GM23338 (cell line): ENCODE data around the gene GMEB2. TPM values are rescaled to one million over a fixed set of nuclear protein-coding genes. Genes with fewer than 3 reads are reported as not detected.

Source experiments
- ATAC-seq: fragments of 200-7000 bp; cut with Tn5 transposase; 3 replicates; pipeline ENCODE4 v1.9.1; 2020
- DNase-seq: peaks from one replicate; pipeline ENCODE4 v3.0.0-alpha.2; 2015; ENCODE audit warnings: low spot score
- H2AFZ ChIP-seq: fragments of 200-600 bp; sonication (generic); 2 replicates; pipeline ENCODE4 v1.8.0; 2016; ENCODE audit warnings: antibody characterized with exemption, mild to moderate bottlenecking, moderate library complexity
- H3F3A ChIP-seq: fragments of 200-600 bp; sonication (generic); replicated peaks from 2 replicates; pipeline ENCODE4 v1.8.0; 2017; ENCODE audit warnings: antibody characterized with exemption, mixed run types, low read depth
- H3K27ac ChIP-seq: fragments of 200-600 bp; sonication (generic); 2 replicates; pipeline ENCODE4 v1.6.1; 2016; ENCODE audit warnings: low read depth
- H3K27me3 ChIP-seq: fragments of 200-600 bp; sonication (generic); 2 replicates; pipeline ENCODE4 v1.8.0; 2016; ENCODE audit warnings: mild to moderate bottlenecking, mixed run types, moderate library complexity; ENCODE audit not compliant: insufficient read depth
- H3K36me3 ChIP-seq: fragments of 200-600 bp; sonication (generic); 2 replicates; pipeline ENCODE4 v1.8.0; 2016; ENCODE audit warnings: mild to moderate bottlenecking; ENCODE audit not compliant: insufficient read depth
- H3K4me1 ChIP-seq: fragments of 200-600 bp; sonication (generic); 2 replicates; pipeline ENCODE4 v1.8.0; 2016; ENCODE audit warnings: mild to moderate bottlenecking, moderate library complexity; ENCODE audit not compliant: insufficient read depth
- H3K4me2 ChIP-seq: fragments of 200-600 bp; sonication (generic); 2 replicates; pipeline ENCODE4 v1.7.1; 2017; ENCODE audit warnings: mixed run types
- H3K4me3 ChIP-seq: fragments of 200-600 bp; sonication (generic); 2 replicates; pipeline ENCODE4 v1.6.1; 2016; ENCODE audit warnings: mixed run types
- H3K79me2 ChIP-seq: fragments of 200-600 bp; sonication (generic); replicated peaks from 2 replicates; pipeline ENCODE4 v1.8.0; 2017; ENCODE audit warnings: mild to moderate bottlenecking; ENCODE audit not compliant: insufficient read depth
- H3K9me2 ChIP-seq: fragments of 200-600 bp; sonication (generic); 2 replicates; pipeline ENCODE4 v1.8.0; 2017; ENCODE audit not compliant: insufficient read depth
- H4K20me1 ChIP-seq: fragments of 200-600 bp; sonication (generic); replicated peaks from 2 replicates; pipeline ENCODE4 v1.8.0; 2017; ENCODE audit warnings: mild to moderate bottlenecking; ENCODE audit not compliant: insufficient read depth
- H3K27ac Mint-ChIP-seq: 2 replicates; pipeline ENCODE4 v1.8.0; 2020; ENCODE audit warnings: inconsistent platforms, mild to moderate bottlenecking, moderate library complexity, mixed read lengths
- H3K27me3 Mint-ChIP-seq: 3 replicates; pipeline ENCODE4 v1.8.0; 2022; ENCODE audit warnings: low read depth, mild to moderate bottlenecking, moderate library complexity, mixed read lengths, inconsistent platforms; ENCODE audit not compliant: insufficient read depth, poor library complexity
- H3K36me3 Mint-ChIP-seq: 3 replicates; pipeline ENCODE4 v1.8.0; 2021; ENCODE audit warnings: low read depth, mild to moderate bottlenecking, inconsistent platforms, moderate library complexity, mixed read lengths
- H3K4me1 Mint-ChIP-seq: 3 replicates; pipeline ENCODE4 v1.8.0; 2020; ENCODE audit warnings: mild to moderate bottlenecking, inconsistent platforms, mixed read lengths
- H3K4me3 Mint-ChIP-seq: 3 replicates; pipeline ENCODE4 v1.8.0; 2021; ENCODE audit warnings: moderate library complexity, mild to moderate bottlenecking, inconsistent platforms, mixed read lengths
- H3K9me3 Mint-ChIP-seq: 3 replicates; pipeline ENCODE4 v1.8.0; 2020; ENCODE audit warnings: moderate library complexity, mild to moderate bottlenecking, inconsistent platforms, mixed read lengths
- CREB1 ChIP-seq: fragments of 250-450 bp; sonication (Bioruptor Pico); IDR thresholded peaks from 2 replicates; pipeline ENCODE4 v1.5.0; 2020; ENCODE audit warnings: low read depth, mild to moderate bottlenecking, moderate library complexity
- ETS1 ChIP-seq: IDR thresholded peaks from 2 replicates; pipeline ENCODE4 v1.6.1; 2016; ENCODE audit warnings: antibody characterized with exemption
- JUNB ChIP-seq: IDR thresholded peaks from one replicate; pipeline ENCODE4 v1.6.1; 2016; ENCODE audit warnings: antibody characterized with exemption; ENCODE audit not compliant: unreplicated experiment
- NANOG ChIP-seq: IDR thresholded peaks from 2 replicates; pipeline ENCODE4 v1.6.1; 2016; ENCODE audit warnings: antibody characterized with exemption, borderline replicate concordance
- POLR2AphosphoS5 ChIP-seq: IDR thresholded peaks from 2 replicates; pipeline ENCODE4 v1.6.1; 2016; ENCODE audit warnings: antibody characterized with exemption, low read depth
- STAT1 ChIP-seq: IDR thresholded peaks from one replicate; pipeline ENCODE4 v1.6.1; 2016; ENCODE audit warnings: antibody characterized with exemption; ENCODE audit not compliant: unreplicated experiment
- ZNF114 ChIP-seq: fragments of 250-450 bp; sonication (Bioruptor Pico); IDR thresholded peaks from 2 replicates; pipeline ENCODE4 v1.5.0; 2020; ENCODE audit warnings: mild to moderate bottlenecking, moderate library complexity
- ZNF331 ChIP-seq: fragments of 250-450 bp; sonication (Bioruptor Pico); IDR thresholded peaks from 2 replicates; pipeline ENCODE4 v1.5.0; 2020; ENCODE audit warnings: low read depth, mild to moderate bottlenecking, moderate library complexity
- ZNF462 ChIP-seq: fragments of 250-450 bp; sonication (Bioruptor Pico); IDR thresholded peaks from 2 replicates; pipeline ENCODE4 v1.5.0; 2020; ENCODE audit warnings: mild to moderate bottlenecking, moderate library complexity
- polyA plus RNA-seq: library from polyadenylated mRNA; unstranded; fragments of >200 nt; fragmentation: Nextera tagmentation; extraction: Ambion mirVana; gene quantifications from 2 replicates; pipeline ENCODE4 v1.2.1, GENCODE V29; 2016
- total RNA-seq: library from RNA; depleted of rRNA; stranded (reverse); fragments of >200 nt; shearing (Covaris generic); gene quantifications from 2 replicates; pipeline ENCODE4 v1.2.3, GENCODE V29; 2014
- TF ChIP-seq, protein P1 (sequence below): IDR thresholded peaks from one replicate; pipeline ENCODE4 v1.6.1; 2018; ENCODE audit warnings: antibody characterized with exemption; ENCODE audit not compliant: unreplicated experiment

Gene GMEB2
- total and polyA plus RNA-seq, 2 experiments from 2014 or later = 4.4 to 20.6 TPM

GRCh38 chr20:63540417-63541186, 86.3 kb downstream of the GMEB2 start (continued):
- TF ChIP-seq ZNF462 (CRISPR knock-in tag) = no peak
- TF ChIP-seq POLR2AphosphoS5 = no peak
- TF ChIP-seq STAT1 = no peak
- TF ChIP-seq JUNB = no peak
- no peak for TF ChIP-seq ETS1

DNA sequence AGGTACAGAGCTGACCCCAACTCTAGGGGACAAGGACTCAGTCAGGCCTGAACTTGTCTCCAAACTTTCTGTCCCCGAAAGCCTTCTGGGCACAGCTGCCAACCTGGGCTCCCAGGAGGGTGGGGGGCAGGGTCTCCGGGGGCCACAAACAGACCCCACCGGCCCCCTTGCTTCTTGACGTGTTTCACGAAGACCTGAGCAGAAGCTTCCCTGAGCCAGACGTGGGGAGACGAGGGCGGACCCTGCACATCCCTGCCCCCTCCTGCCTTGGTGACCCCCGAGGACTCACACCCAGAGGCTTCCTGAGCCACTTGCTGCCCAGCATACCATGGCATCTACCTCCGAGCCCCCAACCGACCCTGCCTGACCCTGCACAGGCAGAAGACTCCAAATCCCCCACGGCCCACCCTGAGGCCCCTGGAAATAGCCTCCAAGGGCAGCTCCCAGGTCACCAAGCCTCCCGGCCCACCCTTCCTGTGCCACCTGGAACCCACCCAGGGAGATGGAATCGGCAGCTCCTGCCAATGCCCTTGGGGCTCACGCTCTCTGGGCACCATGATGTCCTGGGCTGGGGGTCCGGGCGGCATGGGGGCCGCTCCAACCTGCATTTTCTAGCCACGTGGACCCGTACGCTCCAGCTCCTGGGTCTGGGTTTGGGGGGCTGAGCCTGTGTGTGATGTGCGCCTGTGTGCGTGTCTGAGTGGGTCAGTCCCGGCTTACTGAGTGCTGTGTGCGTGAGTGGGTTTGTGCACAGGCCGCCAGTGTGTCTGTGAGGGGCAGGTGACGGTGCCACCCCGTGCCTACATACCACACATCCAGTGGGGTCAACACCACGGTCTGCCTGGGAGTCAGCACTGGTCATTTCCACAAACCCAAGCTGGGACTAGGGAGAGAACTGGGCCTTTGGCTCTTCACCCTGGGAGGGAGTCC, 87.2 kb downstream of the GMEB2 start:
- peaks cover 9% of the 10 kb centered on the region for H3K27me3 Mint-ChIP-seq
- no peak overlapping the region for H3K27ac ChIP-seq
- no peak overlapping the region for H2AFZ ChIP-seq
- no peaks in the 10 kb centered on the region; the same call in 2 of the 3 replicates for H3K9me3 Mint-ChIP-seq
- peaks cover 8% of the 10 kb centered on the region for H3K4me1 Mint-ChIP-seq
- no peak overlapping the region for H3K27ac Mint-ChIP-seq
- no peak overlapping the region for H3K4me3 ChIP-seq
- peaks cover 4% of the 10 kb centered on the region; the same call in 1 of the 3 replicates for H3K36me3 Mint-ChIP-seq
- no peaks in the 10 kb centered on the region for H4K20me1 ChIP-seq
- ATAC-seq (no peak), DNase-seq (no peak)
- no peaks in the 10 kb centered on the region for H3K9me2 ChIP-seq
- no peak overlapping the region for H3K4me3 Mint-ChIP-seq
- no peaks in the 10 kb centered on the region for H3K4me1 ChIP-seq
- H3F3A ChIP-seq = no peaks in the 10 kb centered on the region
- no peaks in the 10 kb centered on the region for H3K79me2 ChIP-seq
- no peaks in the 10 kb centered on the region for H3K36me3 ChIP-seq
- no peaks in the 10 kb centered on the region for H3K27me3 ChIP-seq
- H3K4me2 ChIP-seq = no peak overlapping the region
- TF ChIP-seq ZNF114 = no peak
- TF ChIP-seq, protein P1, sequence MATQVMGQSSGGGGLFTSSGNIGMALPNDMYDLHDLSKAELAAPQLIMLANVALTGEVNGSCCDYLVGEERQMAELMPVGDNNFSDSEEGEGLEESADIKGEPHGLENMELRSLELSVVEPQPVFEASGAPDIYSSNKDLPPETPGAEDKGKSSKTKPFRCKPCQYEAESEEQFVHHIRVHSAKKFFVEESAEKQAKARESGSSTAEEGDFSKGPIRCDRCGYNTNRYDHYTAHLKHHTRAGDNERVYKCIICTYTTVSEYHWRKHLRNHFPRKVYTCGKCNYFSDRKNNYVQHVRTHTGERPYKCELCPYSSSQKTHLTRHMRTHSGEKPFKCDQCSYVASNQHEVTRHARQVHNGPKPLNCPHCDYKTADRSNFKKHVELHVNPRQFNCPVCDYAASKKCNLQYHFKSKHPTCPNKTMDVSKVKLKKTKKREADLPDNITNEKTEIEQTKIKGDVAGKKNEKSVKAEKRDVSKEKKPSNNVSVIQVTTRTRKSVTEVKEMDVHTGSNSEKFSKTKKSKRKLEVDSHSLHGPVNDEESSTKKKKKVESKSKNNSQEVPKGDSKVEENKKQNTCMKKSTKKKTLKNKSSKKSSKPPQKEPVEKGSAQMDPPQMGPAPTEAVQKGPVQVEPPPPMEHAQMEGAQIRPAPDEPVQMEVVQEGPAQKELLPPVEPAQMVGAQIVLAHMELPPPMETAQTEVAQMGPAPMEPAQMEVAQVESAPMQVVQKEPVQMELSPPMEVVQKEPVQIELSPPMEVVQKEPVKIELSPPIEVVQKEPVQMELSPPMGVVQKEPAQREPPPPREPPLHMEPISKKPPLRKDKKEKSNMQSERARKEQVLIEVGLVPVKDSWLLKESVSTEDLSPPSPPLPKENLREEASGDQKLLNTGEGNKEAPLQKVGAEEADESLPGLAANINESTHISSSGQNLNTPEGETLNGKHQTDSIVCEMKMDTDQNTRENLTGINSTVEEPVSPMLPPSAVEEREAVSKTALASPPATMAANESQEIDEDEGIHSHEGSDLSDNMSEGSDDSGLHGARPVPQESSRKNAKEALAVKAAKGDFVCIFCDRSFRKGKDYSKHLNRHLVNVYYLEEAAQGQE = no peak
- TF ChIP-seq NANOG = no peak
- no peak for TF ChIP-seq ETS1
- no peak for TF ChIP-seq CREB1
- TF ChIP-seq ZNF331 (CRISPR knock-in tag) = no peak
- TF ChIP-seq JUNB = no peak
